GM12891 (cell line): Measurements from ENCODE around the gene PDXDC1.
"Not testable (repeated sequence)": the region's sequence is repeated elsewhere in the genome, so short reads cannot be mapped to it uniquely, and the experiment has no call there.

Experiments
- PAX5 ChIP-seq: IDR thresholded peaks from 2 replicates; pipeline ENCODE4 v1.6.1; 2011; ENCODE audit warnings: low read length, moderate library complexity, mild to moderate bottlenecking; ENCODE audit not compliant: insufficient read depth, severe bottlenecking
- POLR2A ChIP-seq: IDR thresholded peaks from 2 replicates; pipeline ENCODE4 v1.6.1; 2011; ENCODE audit warnings: low read depth, low read length, control low read depth
- POLR2AphosphoS5 ChIP-seq: IDR thresholded peaks from 2 replicates; pipeline ENCODE4 v1.6.1; 2011; ENCODE audit warnings: low read depth, low read length, control low read depth
- POU2F2 ChIP-seq: IDR thresholded peaks from 2 replicates; pipeline ENCODE4 v1.6.1; 2011; ENCODE audit warnings: low read depth, mild to moderate bottlenecking, control low read depth, low read length, moderate library complexity
- SPI1 ChIP-seq: IDR thresholded peaks from 2 replicates; pipeline ENCODE4 v1.6.1; 2011; ENCODE audit warnings: low read depth, low read length, control low read depth
- TAF1 ChIP-seq: IDR thresholded peaks from 2 replicates; pipeline ENCODE4 v1.6.1; 2011; ENCODE audit warnings: low read depth, low read length, control low read depth

GRCh38 chr16:14993277-14994151 lies 18.7 kb downstream of the PDXDC1 start:
- TF ChIP-seq POLR2A, POLR2AphosphoS5, PAX5, TAF1, SPI1, POU2F2: not testable (repeated sequence)
